Limb (tissue), 2 donors: ENCODE measurements around the gene SLC6A12.

Experiments used
- DNase-seq, 2 donors: peaks; one replicate each; pipeline ENCODE4 v3.0.0-alpha.2; 2016; ENCODE audit errors: extremely low spot score in 2 of 2

Gene SLC6A12

GRCh38 chr12:234891-235415 is 21.0 kb upstream of the SLC6A12 start:
- DNase-seq = no peak

DNA sequence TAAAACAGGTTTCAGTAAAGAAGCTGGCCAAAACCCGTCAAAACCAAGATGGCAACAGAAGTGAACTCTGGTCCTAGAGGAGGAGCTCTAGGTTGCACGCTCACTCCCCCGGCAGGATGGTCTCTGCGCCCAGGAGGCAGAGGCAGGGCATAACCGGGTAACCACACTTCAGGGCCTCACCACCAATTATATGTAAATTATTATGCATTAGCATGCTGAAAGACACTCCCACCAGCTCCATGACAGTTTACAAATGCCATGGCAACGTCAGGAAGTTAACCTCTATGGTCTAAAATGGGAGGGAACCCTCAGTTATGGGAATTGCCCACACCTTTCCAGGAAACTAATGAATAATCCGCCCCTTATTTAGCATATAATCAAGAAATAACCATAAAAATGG is 20.1 kb upstream of the SLC6A12 start:
- DNase-seq = no peak

GRCh38 chr12:233615-233968 is 19.6 kb upstream of the SLC6A12 start:
- no peak for DNase-seq

DNA sequence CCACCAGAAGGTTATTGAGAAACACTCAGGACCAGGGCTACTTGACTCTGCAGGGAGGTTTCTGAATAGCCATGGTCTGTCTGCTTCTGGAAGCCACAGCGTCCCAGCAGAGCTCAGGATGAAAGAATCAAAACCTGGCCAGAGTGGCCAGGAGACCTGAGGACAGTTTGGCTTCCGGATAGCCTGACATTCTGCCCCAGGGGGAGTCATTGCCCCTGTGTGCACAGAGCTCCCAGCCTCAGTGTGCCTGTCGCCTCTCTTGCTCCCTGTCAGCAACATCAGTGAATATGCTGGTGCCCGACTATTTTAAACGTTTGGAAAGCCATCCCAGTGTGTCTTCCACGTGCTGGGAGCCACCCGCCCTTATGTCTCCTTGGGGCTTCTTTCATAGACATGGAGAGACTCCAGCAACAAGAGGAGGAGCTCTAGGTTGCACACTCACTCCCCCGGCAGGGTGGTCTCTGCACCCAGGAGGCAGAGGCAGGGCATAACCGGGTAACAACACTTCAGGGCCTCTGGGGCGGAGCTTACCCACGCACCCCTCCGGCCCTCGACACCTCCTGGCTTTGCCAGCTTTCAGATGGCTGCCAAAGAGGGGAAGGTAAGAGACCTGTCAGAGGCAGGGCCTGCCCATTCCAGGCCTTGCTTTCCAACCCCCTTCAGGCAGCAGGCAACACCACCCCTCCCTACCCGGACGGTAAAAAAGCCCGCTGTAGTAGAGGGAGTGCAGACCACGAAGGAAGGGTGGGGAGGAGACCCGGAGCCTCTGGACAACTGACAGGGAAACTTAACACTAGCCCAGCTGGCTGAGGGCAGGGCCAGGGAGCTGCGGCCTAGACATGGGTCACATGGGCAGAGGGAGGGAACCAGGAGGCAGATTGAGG is 19.0 kb upstream of the SLC6A12 start:
- peak; percentile 32 to 47 for DNase-seq

GRCh38 chr12:230925-231671 is 17.1 kb upstream of the SLC6A12 start:
- DNase-seq = peak in 1 of 2 donors; percentile 35

DNA sequence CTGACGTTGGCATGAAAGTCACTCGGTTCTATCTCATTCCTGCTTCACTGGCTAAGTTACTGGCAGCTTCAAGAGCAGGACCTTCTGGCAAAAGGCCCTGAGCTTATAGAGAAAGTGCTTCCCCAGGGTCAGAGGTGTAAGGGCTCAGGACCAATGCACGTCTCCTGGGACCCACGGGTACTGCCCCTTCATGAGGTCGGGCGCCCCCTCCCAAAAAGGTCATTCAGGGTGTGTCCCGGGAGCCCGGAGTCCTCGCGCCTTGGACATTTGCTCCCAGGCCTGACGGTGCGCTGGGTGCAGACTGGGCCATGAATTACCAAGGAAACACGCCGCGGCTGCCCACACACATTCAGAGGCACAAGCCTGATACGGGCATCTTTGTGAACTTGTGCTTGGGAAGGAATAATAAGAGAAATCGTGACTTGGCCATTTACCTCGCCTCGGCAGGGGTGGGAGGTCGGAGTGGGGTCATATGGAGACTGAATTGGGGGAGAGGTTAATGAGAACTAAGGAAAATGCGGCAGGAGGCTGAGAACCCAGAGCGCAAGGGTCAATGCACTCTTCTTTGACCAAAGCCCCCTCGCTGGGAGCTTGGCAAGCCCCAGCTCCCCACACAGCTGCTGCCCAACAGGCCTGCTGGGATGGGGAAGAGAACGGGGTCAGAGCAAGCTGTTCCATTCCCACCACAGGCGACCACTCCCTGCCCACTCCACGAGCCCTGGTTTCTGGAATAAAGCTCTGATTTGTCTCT is 15.7 kb upstream of the SLC6A12 start:
- no peak for DNase-seq

- DNase-seq = no peak
Measured at GRCh38 chr12:228846-229200, 14.9 kb upstream of the SLC6A12 start.

GRCh38 chr12:227923-228845 is 14.2 kb upstream of the SLC6A12 start:
- DNase-seq = no peak

- no peak for DNase-seq
Measured at GRCh38 chr12:227286-227915, 13.4 kb upstream of the SLC6A12 start.

- peak in 1 of 2 donors; percentile 14 for DNase-seq
Measured at GRCh38 chr12:226401-226800, 12.4 kb upstream of the SLC6A12 start.

- no peak for DNase-seq
Measured at GRCh38 chr12:225012-225411, 11.1 kb upstream of the SLC6A12 start.

DNA sequence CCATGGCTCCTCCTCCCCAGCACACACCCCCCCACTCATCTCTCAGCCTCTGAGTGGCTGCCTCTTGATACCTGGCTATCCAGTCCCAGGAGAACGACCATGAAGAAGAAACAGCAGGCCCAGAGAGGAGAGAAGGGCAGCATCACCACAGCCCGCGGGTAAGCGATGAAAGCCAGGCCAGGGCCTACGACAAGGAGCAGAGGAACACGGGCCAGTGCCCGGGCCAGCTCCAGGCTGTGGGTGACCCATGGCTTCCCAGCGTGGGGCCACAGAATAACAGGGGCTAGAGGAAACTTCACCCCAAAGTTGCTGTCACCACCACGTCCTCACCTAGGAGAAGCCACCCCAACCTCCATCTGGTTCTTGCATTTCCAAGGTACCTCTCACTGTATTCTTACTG is 10.4 kb upstream of the SLC6A12 start:
- no peak for DNase-seq

GRCh38 chr12:223841-224240 is 9.9 kb upstream of the SLC6A12 start:
- DNase-seq = no peak

- DNase-seq = no peak
Measured at GRCh38 chr12:221736-222135, 7.8 kb upstream of the SLC6A12 start.

DNA sequence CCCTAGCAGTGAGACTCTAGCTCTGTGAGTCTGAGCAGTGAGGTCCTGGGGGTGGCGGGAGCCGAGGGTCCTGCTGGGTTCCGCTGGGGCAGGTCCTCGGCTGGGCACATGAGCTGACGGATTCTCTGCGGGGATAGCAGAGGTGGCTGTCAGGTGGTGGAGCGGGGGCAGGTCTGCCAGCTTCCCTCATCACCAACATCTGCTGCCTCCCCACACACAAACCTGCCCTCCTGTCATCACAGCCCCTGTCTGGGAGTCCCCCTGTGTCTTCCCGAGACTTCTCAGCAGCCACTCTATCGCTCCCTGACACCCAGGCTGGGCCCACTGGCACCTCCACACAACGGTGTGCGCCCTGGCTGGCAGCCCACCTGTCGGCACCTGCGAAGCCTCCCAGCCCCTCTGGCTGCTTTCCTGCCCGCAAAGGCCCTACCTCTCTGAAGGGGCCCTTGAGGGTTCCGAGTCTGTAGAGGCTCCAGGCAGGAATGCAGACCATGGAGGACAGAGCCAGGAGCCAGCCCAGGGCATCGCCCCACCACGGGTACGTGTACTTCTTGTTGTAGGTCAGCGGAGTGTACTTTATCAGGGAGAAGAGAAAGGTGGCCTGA is 7.1 kb upstream of the SLC6A12 start:
- no peak for DNase-seq

DNA sequence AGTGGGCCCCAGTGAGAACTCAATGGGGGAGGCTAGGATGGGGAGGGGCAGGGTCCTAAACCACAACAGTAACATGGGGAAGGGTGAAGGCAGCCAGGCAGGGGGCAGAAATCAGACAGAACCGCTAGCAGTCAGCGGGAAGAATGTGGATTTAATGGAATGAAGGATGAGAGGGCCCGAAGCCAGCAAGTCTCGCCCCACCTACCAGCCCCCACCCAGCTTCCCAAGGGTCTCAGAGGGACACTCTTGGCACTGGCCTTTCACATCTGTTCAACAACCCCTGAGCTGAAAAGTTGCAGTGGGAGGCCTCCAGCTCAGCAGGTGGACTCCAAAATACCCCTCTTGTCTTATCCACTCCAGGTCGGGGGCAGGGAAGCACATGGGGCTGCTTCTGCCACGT is 6.5 kb upstream of the SLC6A12 start:
- DNase-seq = no peak

DNA sequence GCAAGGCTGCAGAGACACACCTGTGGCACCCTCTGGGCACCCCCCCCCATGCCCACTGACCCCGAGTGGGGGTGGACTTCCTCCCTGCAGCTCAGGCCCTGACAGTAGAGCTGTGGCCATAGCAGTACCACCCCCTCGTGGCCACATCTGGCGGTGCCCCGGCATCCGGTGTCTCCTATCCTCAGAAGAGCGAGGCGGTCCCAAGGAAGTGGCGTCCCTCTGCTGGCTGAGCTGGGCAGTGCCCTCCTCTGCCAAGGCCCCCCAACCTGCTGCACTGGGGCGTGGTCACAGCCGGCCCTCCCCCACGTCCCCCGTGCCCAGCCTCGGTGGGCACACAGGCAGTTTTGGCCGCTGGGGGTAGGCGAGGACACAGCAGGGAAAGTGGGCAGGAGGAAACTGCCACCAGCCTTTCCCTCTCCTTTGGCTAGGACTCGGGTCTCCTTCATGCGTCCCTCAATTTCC is 6.0 kb upstream of the SLC6A12 start:
- DNase-seq = peak in 1 of 2 donors; percentile 74

- DNase-seq = no peak
Measured at GRCh38 chr12:218728-219590, 5.0 kb upstream of the SLC6A12 start.

DNA sequence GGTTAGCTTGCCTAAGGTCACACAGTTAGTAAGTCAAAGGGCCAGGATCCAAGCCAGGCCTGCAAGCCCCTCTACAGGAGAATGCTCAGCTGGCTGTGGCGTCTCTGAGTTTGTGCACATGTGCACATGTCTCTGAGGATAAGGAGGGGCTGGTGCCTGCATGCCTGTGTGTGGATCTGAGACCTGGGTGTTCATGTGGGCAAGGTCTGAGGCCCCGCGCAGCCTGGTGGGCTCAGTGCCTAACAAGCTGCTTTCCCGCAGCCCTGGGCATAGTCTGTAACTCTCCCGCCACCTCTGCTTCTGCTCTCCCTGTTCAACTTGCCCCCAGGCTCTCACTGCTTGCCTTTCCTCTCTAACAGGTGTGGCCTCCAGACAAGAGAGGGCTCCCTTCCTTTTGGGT is 4.3 kb upstream of the SLC6A12 start:
- DNase-seq = no peak
